Activated naive CD8-positive, alpha-beta T cell treated with anti-CD3 and anti-CD28 coated beads, Interleukin-2, amount 10 ng/mL, durations not matched to agents 7 days and 5 days (primary cell): ENCODE results near the gene CCL18. TPM values are rescaled to one million over a fixed set of nuclear protein-coding genes. Genes with fewer than 3 reads are reported as not detected.
"Not testable (repeated sequence)": the region's sequence is repeated elsewhere in the genome, so short reads cannot be mapped to it uniquely, and the experiment has no call there.

Source experiments
- ATAC-seq: fragments of 150-1000 bp; cut with Tn5 transposase; one replicate; pipeline ENCODE4 v1.10.0; 2021; ENCODE audit warnings: low read depth, moderate library complexity
- POLR2A ChIA-PET: fragments of 350-600 bp; sonication (Branson Sonifier 250); formaldehyde crosslinking; loops from one replicate; lab custom pipeline; 2021; ENCODE audit warnings: antibody characterized with exemption; lab: Charles Lee
- DNase-seq: peaks from one replicate; pipeline ENCODE4 v3.0.0; 2021
- H3K27ac Mint-ChIP-seq: one replicate; pipeline ENCODE4 v1.8.0; 2022; ENCODE audit warnings: mild to moderate bottlenecking, mixed read lengths
- H3K27me3 Mint-ChIP-seq: one replicate; pipeline ENCODE4 v1.8.0; 2022; ENCODE audit warnings: mild to moderate bottlenecking, moderate library complexity, mixed read lengths
- H3K36me3 Mint-ChIP-seq: one replicate; pipeline ENCODE4 v1.8.0; 2021; ENCODE audit warnings: mild to moderate bottlenecking, mixed read lengths
- H3K4me1 Mint-ChIP-seq: one replicate; pipeline ENCODE4 v1.8.0; 2021; ENCODE audit warnings: mixed read lengths
- H3K4me3 Mint-ChIP-seq: one replicate; pipeline ENCODE4 v1.8.0; 2022; ENCODE audit warnings: mild to moderate bottlenecking, moderate library complexity, mixed read lengths
- H3K9me3 Mint-ChIP-seq: one replicate; pipeline ENCODE4 v1.8.0; 2021; ENCODE audit warnings: mixed read lengths
- total RNA-seq, 2 experiments: library from RNA; stranded (reverse); gene quantifications; one replicate each; pipeline ENCODE4 v1.2.3, GENCODE V29; 2021

CCL18 gene
- total RNA-seq, 2 experiments from 2014 or later, result not detected

DNA sequence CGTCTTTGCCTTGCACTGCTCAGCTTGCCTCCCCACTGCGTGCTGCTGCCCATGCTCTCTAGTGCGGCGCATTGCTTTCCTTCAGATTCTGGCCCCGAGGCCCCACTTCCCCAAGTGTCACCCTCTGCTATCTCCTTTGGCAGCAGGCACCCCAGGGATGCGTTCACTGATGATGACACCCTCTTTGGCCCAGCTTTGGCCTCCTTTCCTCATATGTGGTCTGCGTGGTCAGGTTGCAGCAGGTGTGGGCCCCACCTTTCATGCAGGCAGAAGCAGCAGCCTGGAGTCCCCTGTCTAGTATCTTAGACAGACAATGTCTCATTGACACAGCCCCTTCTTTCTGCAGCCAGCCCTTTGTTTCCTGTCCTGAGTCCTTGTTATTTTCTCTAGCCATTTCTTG is 30.7 kb downstream of the CCL18 start:
- Mint-ChIP-seq H3K27me3 (peaks cover 32% of the 10 kb centered on the region), H3K36me3 (no peaks in the 10 kb centered on the region), H3K9me3 (no peaks in the 10 kb centered on the region), H3K4me3 (no peak overlapping the region), H3K4me1 (peaks cover 22% of the 10 kb centered on the region), H3K27ac (peak overlapping the region; percentile 17)
- ATAC-seq, result no peak
- no peak for DNase-seq
- POLR2A ChIA-PET, result no interaction called here

DNA sequence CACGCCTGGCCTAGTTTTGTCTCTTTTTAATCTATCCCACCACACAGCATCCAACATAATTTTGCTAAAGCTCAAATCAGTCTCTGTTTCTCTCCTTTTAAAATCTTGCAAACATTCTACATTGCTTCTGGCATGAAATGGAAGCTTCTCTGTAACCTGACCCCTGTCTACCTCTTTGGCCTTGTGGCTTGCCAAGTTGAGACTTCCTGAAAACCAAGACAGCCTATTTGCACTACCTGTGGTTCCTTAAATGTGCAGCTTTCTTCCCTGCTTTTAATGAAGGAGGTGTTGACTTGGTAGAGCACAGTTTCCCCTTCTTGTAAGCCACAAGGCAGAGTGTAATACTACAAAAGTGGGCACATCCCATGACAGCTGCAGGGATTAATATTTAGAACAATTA is 31.9 kb downstream of the CCL18 start:
- Mint-ChIP-seq H3K27ac (no peak overlapping the region), H3K4me3 (no peak overlapping the region), H3K36me3 (no peaks in the 10 kb centered on the region), H3K9me3 (no peaks in the 10 kb centered on the region), H3K27me3 (peaks cover 31% of the 10 kb centered on the region), H3K4me1 (peaks cover 13% of the 10 kb centered on the region)
- DNase-seq, result no peak
- POLR2A ChIA-PET, result no interaction called here
- ATAC-seq, result no peak

DNA sequence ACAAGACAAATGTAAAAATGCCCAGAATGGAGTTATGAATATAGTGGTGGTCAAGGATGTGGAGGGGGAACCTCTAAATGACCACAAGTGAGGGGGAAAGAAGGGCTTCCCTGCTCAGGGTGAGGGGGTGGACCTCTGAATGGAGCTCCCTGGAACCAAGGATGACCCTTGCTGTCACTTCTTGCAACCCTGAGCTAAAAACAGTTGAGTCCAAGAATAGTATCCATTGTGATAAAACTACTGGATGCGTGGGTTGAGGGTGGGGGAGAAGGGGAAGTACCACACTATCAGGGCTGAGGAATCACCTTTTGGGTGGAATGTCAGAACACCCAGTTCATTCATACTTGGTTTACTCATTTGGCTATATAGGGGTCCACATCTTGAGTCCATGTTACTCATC is 34.9 kb downstream of the CCL18 start:
- H3K4me3 Mint-ChIP-seq, DNase-seq, ATAC-seq, H3K9me3 Mint-ChIP-seq, H3K36me3 Mint-ChIP-seq, POLR2A ChIA-PET, H3K27ac Mint-ChIP-seq: not testable (repeated sequence)
- H3K4me1 Mint-ChIP-seq, result peaks cover 21% of the 10 kb centered on the region
- peaks cover 25% of the 10 kb centered on the region for H3K27me3 Mint-ChIP-seq

DNA sequence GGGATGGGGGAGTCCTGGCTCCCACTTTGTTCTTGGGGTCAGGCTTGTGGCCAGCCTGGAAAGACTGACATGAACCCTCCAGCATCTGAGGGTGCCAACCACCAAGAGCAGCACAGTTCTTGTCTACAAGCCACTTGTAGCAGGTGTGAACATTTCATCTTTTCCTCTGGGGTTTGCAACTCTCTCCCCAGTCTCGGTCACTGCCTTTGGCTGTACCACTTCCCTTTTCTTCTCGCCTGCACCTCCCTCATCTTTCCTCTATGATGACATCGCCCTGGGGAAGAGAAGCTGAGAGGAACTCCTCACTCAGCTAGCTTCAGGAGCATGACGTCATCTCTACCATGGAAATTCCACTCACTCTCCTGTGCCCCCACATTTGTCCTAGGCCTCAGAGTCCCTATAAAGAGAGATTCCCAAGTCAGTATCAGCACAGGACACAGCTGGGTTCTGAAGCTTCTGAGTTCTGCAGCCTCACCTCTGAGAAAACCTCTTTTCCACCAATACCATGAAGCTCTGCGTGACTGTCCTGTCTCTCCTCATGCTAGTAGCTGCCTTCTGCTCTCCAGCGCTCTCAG is 39.4 kb downstream of the CCL18 start, which contains the start of gene CCL4:
TSS of gene CCL4 (plus strand) at position 427 of the 575 bp plus-strand sequence. CDS start at position 506, 79 bp downstream.
- Mint-ChIP-seq H3K4me3 (peak within 1 kb of the TSS; percentile 38), H3K4me1 (peaks cover 11% of the 10 kb centered on the region), H3K27ac (peak within 1 kb of the TSS; percentile 46), H3K27me3 (peaks cover 38% of the 10 kb centered on the region)
- POLR2A ChIA-PET, DNase-seq, H3K9me3 Mint-ChIP-seq, H3K36me3 Mint-ChIP-seq: not testable (repeated sequence)
- ATAC-seq, result peak; percentile 73

DNA sequence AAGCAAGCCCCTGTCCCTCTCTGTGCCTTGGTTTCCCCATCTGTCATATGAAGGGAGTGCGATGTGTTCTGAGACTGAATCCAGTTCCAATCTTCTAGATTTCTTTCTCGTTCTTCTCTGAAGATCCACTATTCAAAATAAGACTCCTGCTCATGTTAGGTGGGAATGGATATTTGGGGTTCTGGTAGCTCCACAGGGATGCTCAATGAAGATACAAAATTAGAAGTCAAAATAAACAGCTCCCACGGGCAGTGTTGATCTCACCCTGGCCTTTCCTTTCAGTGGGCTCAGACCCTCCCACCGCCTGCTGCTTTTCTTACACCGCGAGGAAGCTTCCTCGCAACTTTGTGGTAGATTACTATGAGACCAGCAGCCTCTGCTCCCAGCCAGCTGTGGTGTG is 40.2 kb downstream of the CCL18 start:
- H3K36me3 Mint-ChIP-seq, H3K9me3 Mint-ChIP-seq, DNase-seq, POLR2A ChIA-PET, ATAC-seq: not testable (repeated sequence)
- peaks cover 11% of the 10 kb centered on the region for H3K4me1 Mint-ChIP-seq
- H3K27me3 Mint-ChIP-seq, result peaks cover 38% of the 10 kb centered on the region
- H3K4me3 Mint-ChIP-seq, result peak overlapping the region; percentile 38
- peak overlapping the region; percentile 46 for H3K27ac Mint-ChIP-seq

DNA sequence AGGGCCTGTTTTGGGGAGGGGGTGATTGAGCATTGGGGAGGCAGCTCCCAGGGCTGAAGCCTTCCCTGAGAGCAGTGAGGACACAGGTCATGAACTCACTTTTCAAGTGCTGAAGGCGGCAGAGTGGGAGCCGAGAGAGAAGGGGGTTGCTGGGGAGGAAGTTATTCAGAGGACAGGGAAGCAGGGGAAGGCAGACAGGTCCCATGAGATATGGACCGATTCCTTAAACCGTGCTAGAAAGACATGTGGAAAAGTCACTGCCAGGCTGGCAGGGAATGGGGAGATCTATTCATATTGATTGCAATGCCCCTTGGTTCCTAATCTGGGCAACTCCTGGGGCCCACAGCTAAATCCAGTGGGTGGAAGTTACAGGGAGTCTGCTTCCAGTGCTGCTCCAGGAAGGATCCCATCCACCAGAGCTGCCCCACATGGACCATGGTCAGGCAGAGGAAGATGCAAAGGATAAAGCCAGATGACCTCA is 40.7 kb downstream of the CCL18 start:
- Mint-ChIP-seq H3K4me1 (peaks cover 11% of the 10 kb centered on the region), H3K4me3 (peak overlapping the region; percentile 38), H3K9me3 (no peaks in the 10 kb centered on the region), H3K27me3 (peaks cover 34% of the 10 kb centered on the region), H3K36me3 (no peaks in the 10 kb centered on the region), H3K27ac (peak overlapping the region; percentile 46)
- ATAC-seq, result no peak
- DNase-seq, result no peak
- POLR2A ChIA-PET, result no interaction called here

DNA sequence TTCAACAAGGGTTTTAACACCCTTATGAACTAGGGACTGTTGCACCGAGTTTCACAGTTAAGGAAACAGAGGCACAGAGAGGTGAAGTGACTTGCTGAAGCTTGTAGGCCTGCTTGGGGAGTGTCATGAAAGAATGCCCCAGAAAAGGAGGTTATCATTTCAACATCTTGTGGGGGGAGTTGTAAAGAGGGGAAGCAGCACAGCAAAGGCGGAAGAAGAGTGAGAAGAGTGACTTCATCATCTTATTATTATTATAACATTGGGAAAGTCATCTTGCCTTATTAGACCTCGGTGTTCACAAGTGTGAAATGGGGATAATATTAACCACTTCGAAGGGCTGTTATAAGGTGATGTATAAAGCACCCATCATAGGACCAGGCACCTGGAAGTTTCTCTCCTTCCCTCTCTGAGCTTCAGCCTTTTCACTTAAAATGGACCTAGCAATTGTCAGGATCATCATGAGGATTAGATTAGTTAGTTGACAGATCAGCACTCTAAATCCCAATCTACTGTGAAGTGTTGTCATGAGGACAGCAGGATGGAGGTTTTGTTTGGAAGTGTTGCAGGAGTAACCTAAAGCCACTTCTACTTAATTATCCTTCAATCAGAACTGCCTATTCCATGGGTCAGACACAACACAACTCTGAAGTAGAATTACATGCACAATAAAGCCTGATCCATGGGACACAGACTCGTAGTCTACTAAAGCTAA is 41.9 kb downstream of the CCL18 start:
- ATAC-seq (no peak), DNase-seq (no peak)
- H3K27me3 Mint-ChIP-seq, result peaks cover 35% of the 10 kb centered on the region
- peaks cover 11% of the 10 kb centered on the region for H3K4me1 Mint-ChIP-seq
- POLR2A ChIA-PET, result no interaction called here
- no peak overlapping the region for H3K27ac Mint-ChIP-seq
- no peaks in the 10 kb centered on the region for H3K36me3 Mint-ChIP-seq
- peaks cover under 1% of the 10 kb centered on the region for H3K9me3 Mint-ChIP-seq
- H3K4me3 Mint-ChIP-seq, result no peak overlapping the region

DNA sequence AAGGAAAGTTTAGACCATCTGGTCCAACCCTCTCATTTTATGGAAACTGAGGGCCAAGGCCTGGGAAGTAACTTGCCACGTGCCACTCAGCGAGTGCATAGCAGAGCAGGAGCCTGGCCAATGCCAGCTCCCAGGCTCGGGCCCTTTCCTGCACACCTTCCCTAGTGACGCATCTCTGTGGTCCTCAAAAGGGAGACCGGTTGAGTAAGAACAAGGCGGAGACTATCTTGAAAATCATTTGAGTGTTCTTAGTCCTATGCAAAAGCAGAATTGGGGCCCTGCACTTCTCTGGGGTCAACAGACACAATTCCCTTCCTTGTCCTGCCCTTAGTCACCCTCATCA is 42.4 kb downstream of the CCL18 start:
- peaks cover 35% of the 10 kb centered on the region for H3K27me3 Mint-ChIP-seq
- no peaks in the 10 kb centered on the region for H3K36me3 Mint-ChIP-seq
- DNase-seq (no peak), ATAC-seq (no peak)
- peaks cover 3% of the 10 kb centered on the region for H3K9me3 Mint-ChIP-seq
- H3K4me3 Mint-ChIP-seq, result no peak overlapping the region
- no peak overlapping the region for H3K27ac Mint-ChIP-seq
- peaks cover 11% of the 10 kb centered on the region for H3K4me1 Mint-ChIP-seq
- POLR2A ChIA-PET, result no interaction called here

DNA sequence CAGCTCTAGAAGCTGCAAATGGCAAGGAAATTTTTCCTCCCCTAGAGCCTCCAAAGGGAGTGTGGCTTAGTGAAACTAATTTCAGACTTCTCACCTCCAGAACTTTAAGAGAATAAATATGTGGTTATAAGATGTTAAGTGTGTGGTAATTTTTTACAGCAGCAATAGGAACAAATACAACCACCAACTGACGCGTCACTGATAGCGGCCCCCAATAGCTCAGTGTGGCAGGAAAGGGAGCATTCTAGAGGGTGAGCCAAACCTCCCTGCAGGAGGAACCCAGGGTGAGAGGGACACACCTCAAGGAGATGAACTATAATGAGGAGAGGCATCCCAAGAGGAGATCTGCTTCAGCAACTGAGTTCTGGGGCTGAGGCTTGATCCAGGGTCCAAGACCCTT is 43.6 kb downstream of the CCL18 start:
- H3K27ac Mint-ChIP-seq, result no peak overlapping the region
- ATAC-seq, result no peak

DNA sequence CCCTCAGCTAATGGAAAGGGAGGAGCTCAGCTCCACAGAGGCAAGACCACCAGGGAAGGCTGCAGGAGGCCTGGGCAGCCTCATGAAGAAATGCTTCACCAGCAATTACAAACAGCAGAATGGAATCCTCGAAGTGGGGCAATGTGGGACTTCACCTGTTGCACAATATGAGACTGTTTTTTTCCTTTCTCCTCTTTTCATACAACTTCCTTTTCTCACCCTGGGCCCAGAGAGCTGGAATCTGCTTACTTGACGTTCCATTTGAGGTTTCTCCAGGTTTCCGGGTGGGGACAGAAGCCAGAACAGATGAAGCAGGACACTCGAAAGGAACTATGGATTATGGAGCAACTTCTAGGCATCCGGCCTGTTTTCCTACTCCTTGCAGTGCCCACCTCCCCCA is 44.2 kb downstream of the CCL18 start:
- H3K4me1 Mint-ChIP-seq, H3K27ac Mint-ChIP-seq, H3K4me3 Mint-ChIP-seq, H3K36me3 Mint-ChIP-seq, POLR2A ChIA-PET, ATAC-seq, DNase-seq: not testable (repeated sequence)
- H3K9me3 Mint-ChIP-seq, result peaks cover 11% of the 10 kb centered on the region
- H3K27me3 Mint-ChIP-seq, result peaks cover 32% of the 10 kb centered on the region

More for the DNA sequence above, 43.6 kb downstream of the CCL18 start:
- H3K27me3 Mint-ChIP-seq, result peaks cover 34% of the 10 kb centered on the region
- DNase-seq, result no peak
- POLR2A ChIA-PET, result no interaction called here
- peaks cover 10% of the 10 kb centered on the region for H3K4me1 Mint-ChIP-seq
- H3K36me3 Mint-ChIP-seq, result peaks cover 1% of the 10 kb centered on the region
- peaks cover 9% of the 10 kb centered on the region for H3K9me3 Mint-ChIP-seq
- no peak overlapping the region for H3K4me3 Mint-ChIP-seq

DNA sequence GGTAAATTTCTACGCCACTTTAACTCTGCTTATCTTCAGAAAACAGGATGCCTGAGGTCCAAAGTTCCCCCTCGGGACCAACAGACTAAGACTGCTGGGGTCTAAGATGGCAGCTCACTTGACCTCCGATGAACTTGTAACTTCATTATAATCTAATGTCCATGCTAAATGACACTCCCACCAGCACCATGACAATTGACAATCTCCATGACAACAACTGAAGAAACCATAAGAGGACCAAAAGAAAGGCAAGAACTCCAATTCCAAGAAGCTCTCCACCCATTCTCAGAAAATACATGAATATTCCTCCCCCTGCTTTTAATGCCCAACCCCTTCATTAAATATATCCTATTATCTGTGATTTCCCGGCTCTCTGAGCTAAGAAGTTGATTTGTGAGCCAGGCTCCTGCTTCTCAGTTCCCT is 47.0 kb downstream of the CCL18 start:
- no peak overlapping the region for H3K27ac Mint-ChIP-seq
- H3K4me1 Mint-ChIP-seq, result no peaks in the 10 kb centered on the region
- H3K9me3 Mint-ChIP-seq, result peaks cover 13% of the 10 kb centered on the region
- H3K4me3 Mint-ChIP-seq, result no peak overlapping the region
- peaks cover 3% of the 10 kb centered on the region for H3K36me3 Mint-ChIP-seq
- DNase-seq (no peak), ATAC-seq (no peak)
- POLR2A ChIA-PET, result no interaction called here
- H3K27me3 Mint-ChIP-seq, result peaks cover 13% of the 10 kb centered on the region

DNA sequence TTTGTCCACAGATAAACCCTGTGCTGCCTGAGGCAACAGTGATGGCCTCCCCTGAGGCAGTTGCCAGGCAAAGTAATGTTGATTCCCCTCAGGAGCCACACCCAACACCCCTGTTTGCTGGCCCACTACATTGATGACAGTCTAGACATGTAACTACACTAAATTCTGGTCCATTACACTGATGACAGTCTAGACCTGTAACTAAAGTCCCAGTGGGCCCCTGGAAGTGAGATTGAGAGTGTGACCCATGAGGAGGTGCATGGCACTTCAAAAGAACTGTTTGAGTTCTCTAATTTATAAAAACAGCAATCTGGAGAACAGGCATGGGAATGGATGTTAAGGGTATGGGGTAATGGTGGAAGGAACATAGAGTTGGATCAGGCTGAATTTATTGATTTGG is 48.5 kb downstream of the CCL18 start:
- H3K4me3 Mint-ChIP-seq, result no peak overlapping the region
- H3K27ac Mint-ChIP-seq, result no peak overlapping the region
- peaks cover 3% of the 10 kb centered on the region for H3K36me3 Mint-ChIP-seq
- no peaks in the 10 kb centered on the region for H3K4me1 Mint-ChIP-seq
- POLR2A ChIA-PET, result no interaction called here
- H3K27me3 Mint-ChIP-seq, result peaks cover 13% of the 10 kb centered on the region
- no peak for DNase-seq
- H3K9me3 Mint-ChIP-seq, result peaks cover 13% of the 10 kb centered on the region
- no peak for ATAC-seq

DNA sequence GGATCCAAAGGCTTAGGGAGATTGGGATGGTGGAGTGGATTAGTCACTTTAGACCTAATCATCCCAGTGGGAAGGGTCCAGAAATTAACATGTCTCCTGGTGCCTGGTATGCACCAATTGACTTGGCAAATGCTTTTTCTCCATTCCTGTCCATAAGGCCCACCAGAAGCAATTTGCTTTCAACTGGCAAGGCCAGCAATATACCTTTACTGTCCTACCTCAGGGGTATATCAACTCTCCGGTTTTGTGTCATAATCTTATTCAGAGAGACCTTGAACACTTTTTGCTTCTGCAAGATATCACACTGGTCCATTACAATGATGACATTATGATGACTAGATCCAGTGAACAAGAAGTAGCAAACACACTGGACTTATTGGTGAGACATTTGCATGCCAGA is 49.1 kb downstream of the CCL18 start:
- POLR2A ChIA-PET, H3K27ac Mint-ChIP-seq, ATAC-seq, H3K4me1 Mint-ChIP-seq, H3K4me3 Mint-ChIP-seq, DNase-seq, H3K36me3 Mint-ChIP-seq: not testable (repeated sequence)
- Mint-ChIP-seq H3K9me3 (peaks cover 13% of the 10 kb centered on the region), H3K27me3 (peaks cover 11% of the 10 kb centered on the region)
